NCI-H82 treated with DMSO at 0.1 percent for 48 hours (cell line): ENCODE results near the gene TJP1.
"Not testable (repeated sequence)": the region's sequence is repeated elsewhere in the genome, so short reads cannot be mapped to it uniquely, and the experiment has no call there.

ENCODE experiments used
- DNase-seq: peaks from one replicate; lab custom pipeline; 2025; ENCODE audit not compliant: unreplicated experiment; lab: John Stamatoyannopoulos, UW

The TJP1 gene

GRCh38 chr15:29800491-29801366 is 21.5 kb downstream of the TJP1 start:
- no peak for DNase-seq

GRCh38 chr15:29799859-29800258 is 22.4 kb downstream of the TJP1 start:
- no peak for DNase-seq

- no peak for DNase-seq
These were observed 26.7 kb downstream of the TJP1 start for GRCh38 chr15:29795610-29796009.

GRCh38 chr15:29792426-29793159 is 29.7 kb downstream of the TJP1 start:
- DNase-seq, result no peak

- no peak for DNase-seq
These were observed 31.7 kb downstream of the TJP1 start for GRCh38 chr15:29790607-29791006.

- DNase-seq, result no peak
These were observed 32.4 kb downstream of the TJP1 start for GRCh38 chr15:29789871-29790270.

- DNase-seq, result no peak
These were observed 33.7 kb downstream of the TJP1 start for GRCh38 chr15:29788433-29789034.

GRCh38 chr15:29787767-29788166 is 34.5 kb downstream of the TJP1 start:
- no peak for DNase-seq

- no peak for DNase-seq
These were observed 36.6 kb downstream of the TJP1 start for GRCh38 chr15:29785642-29786041.

GRCh38 chr15:29785136-29785535 is 37.1 kb downstream of the TJP1 start:
- DNase-seq, result no peak

GRCh38 chr15:29784413-29784812 is 37.9 kb downstream of the TJP1 start:
- DNase-seq, result no peak

- DNase-seq, result not testable (repeated sequence)
These were observed 39.5 kb downstream of the TJP1 start for GRCh38 chr15:29782816-29783215.

GRCh38 chr15:29778382-29778781 is 43.9 kb downstream of the TJP1 start:
- no peak for DNase-seq

GRCh38 chr15:29776859-29777258 is 45.4 kb downstream of the TJP1 start:
- DNase-seq, result no peak

GRCh38 chr15:29774900-29775299 is 47.4 kb downstream of the TJP1 start:
- DNase-seq, result no peak

- DNase-seq, result no peak
These were observed 48.5 kb downstream of the TJP1 start for GRCh38 chr15:29773816-29774215.

GRCh38 chr15:29773000-29773399 is 49.3 kb downstream of the TJP1 start:
- DNase-seq, result no peak

GRCh38 chr15:29770796-29771195 is 51.5 kb downstream of the TJP1 start:
- DNase-seq, result no peak

- DNase-seq, result no peak
These were observed 56.3 kb downstream of the TJP1 start for GRCh38 chr15:29765898-29766527.

GRCh38 chr15:29765234-29765841 is 56.9 kb downstream of the TJP1 start:
- no peak for DNase-seq

GRCh38 chr15:29759596-29759995 is 62.7 kb downstream of the TJP1 start:
- no peak for DNase-seq
